NT2/D1 (cell line): ENCODE measurements around the gene TGM6.

Experiments used
- DNase-seq: peaks from one replicate; pipeline ENCODE4 v3.0.0-alpha.2; 2011; ENCODE audit warnings: low read depth, low spot score
- H3K27me3 ChIP-seq: 2 replicates; pipeline ENCODE4 v1.6.0; 2011; ENCODE audit warnings: mild to moderate bottlenecking; ENCODE audit not compliant: insufficient read length, insufficient read depth
- H3K36me3 ChIP-seq: 2 replicates; pipeline ENCODE4 v1.6.1; 2011; ENCODE audit warnings: mild to moderate bottlenecking, low read length, mixed read lengths; ENCODE audit not compliant: insufficient read depth, insufficient read length
- H3K4me1 ChIP-seq: 2 replicates; pipeline ENCODE4 v1.5.1; 2011; ENCODE audit not compliant: insufficient read depth, insufficient read length
- H3K4me3 ChIP-seq: 2 replicates; pipeline ENCODE4 v1.5.1; 2011; ENCODE audit warnings: low read depth; ENCODE audit not compliant: insufficient read length
- H3K9ac ChIP-seq: 2 replicates; pipeline ENCODE4 v1.6.0; 2011; ENCODE audit warnings: low read depth; ENCODE audit not compliant: insufficient read length
- H3K9me3 ChIP-seq: 2 replicates; pipeline ENCODE4 v1.5.1; 2011; ENCODE audit warnings: mild to moderate bottlenecking, low read length; ENCODE audit not compliant: insufficient read depth
- SUZ12 ChIP-seq: IDR thresholded peaks from 2 replicates; pipeline ENCODE4 v1.6.1; 2011; ENCODE audit not compliant: insufficient read length, insufficient read depth; ENCODE audit errors: extremely low read depth
- YY1 ChIP-seq: IDR thresholded peaks from 2 replicates; pipeline ENCODE4 v1.6.1; 2011; ENCODE audit not compliant: insufficient read length, insufficient read depth
- ZNF274 ChIP-seq: IDR thresholded peaks from 2 replicates; pipeline ENCODE4 v1.6.1; 2011; ENCODE audit warnings: mild to moderate bottlenecking, low read depth, low read length

The TGM6 gene

GRCh38 chr20:2337142-2337541 is 43.6 kb upstream of the TGM6 start:
- TF ChIP-seq YY1 = no peak
- TF ChIP-seq ZNF274 = no peak
- no peak for TF ChIP-seq SUZ12
- no peaks in the 10 kb centered on the region for H3K9me3 ChIP-seq
- no peaks in the 10 kb centered on the region for H3K27me3 ChIP-seq
- H3K4me3 ChIP-seq = no peak overlapping the region
- H3K9ac ChIP-seq = no peak overlapping the region
- no peak for DNase-seq
- no peaks in the 10 kb centered on the region for H3K4me1 ChIP-seq
- H3K36me3 ChIP-seq = no peaks in the 10 kb centered on the region

- H3K27me3 ChIP-seq = no peaks in the 10 kb centered on the region
- H3K36me3 ChIP-seq = no peaks in the 10 kb centered on the region
- no peak overlapping the region for H3K9ac ChIP-seq
- no peaks in the 10 kb centered on the region for H3K4me1 ChIP-seq
- DNase-seq = no peak
- no peaks in the 10 kb centered on the region for H3K9me3 ChIP-seq
- TF ChIP-seq SUZ12 = no peak
- H3K4me3 ChIP-seq = no peak overlapping the region
Measured at GRCh38 chr20:2338411-2339066, 42.2 kb upstream of the TGM6 start.

GRCh38 chr20:2340136-2340535 is 40.6 kb upstream of the TGM6 start:
- Histone ChIP-seq H3K9me3 (no peaks in the 10 kb centered on the region), H3K27me3 (no peaks in the 10 kb centered on the region), H3K4me3 (no peak overlapping the region), H3K36me3 (no peaks in the 10 kb centered on the region), H3K9ac (no peak overlapping the region), H3K4me1 (no peaks in the 10 kb centered on the region)
- TF ChIP-seq SUZ12 (no peak), YY1 (no peak), ZNF274 (no peak)
- no peak for DNase-seq

- no peaks in the 10 kb centered on the region for H3K4me1 ChIP-seq
- H3K9ac ChIP-seq = no peak overlapping the region
- H3K4me3 ChIP-seq = no peak overlapping the region
- H3K36me3 ChIP-seq = no peaks in the 10 kb centered on the region
- DNase-seq = no peak
- no peaks in the 10 kb centered on the region for H3K9me3 ChIP-seq
- no peak for TF ChIP-seq ZNF274
- no peak for TF ChIP-seq SUZ12
- TF ChIP-seq YY1 = no peak
- no peaks in the 10 kb centered on the region for H3K27me3 ChIP-seq
Measured at GRCh38 chr20:2340823-2341222, 39.9 kb upstream of the TGM6 start.

GRCh38 chr20:2341336-2341735 is 39.4 kb upstream of the TGM6 start:
- TF ChIP-seq SUZ12 (no peak), YY1 (no peak), ZNF274 (no peak)
- H3K9ac ChIP-seq = no peak overlapping the region
- H3K4me1 ChIP-seq = no peaks in the 10 kb centered on the region
- H3K36me3 ChIP-seq = no peaks in the 10 kb centered on the region
- H3K4me3 ChIP-seq = no peak overlapping the region
- no peak for DNase-seq
- H3K9me3 ChIP-seq = no peaks in the 10 kb centered on the region
- no peaks in the 10 kb centered on the region for H3K27me3 ChIP-seq

- Histone ChIP-seq H3K4me3 (no peak overlapping the region), H3K36me3 (no peaks in the 10 kb centered on the region), H3K9me3 (no peaks in the 10 kb centered on the region; the same call in 1 of the 2 replicates), H3K27me3 (no peaks in the 10 kb centered on the region), H3K9ac (no peak overlapping the region), H3K4me1 (no peaks in the 10 kb centered on the region)
- DNase-seq = no peak
- no peak for TF ChIP-seq ZNF274
- TF ChIP-seq YY1 = no peak
- no peak for TF ChIP-seq SUZ12
Measured at GRCh38 chr20:2342243-2342642, 38.5 kb upstream of the TGM6 start.

GRCh38 chr20:2346188-2346587 is 34.5 kb upstream of the TGM6 start:
- H3K27me3 ChIP-seq = no peaks in the 10 kb centered on the region
- no peak overlapping the region for H3K9ac ChIP-seq
- H3K36me3 ChIP-seq = no peaks in the 10 kb centered on the region
- H3K4me1 ChIP-seq = peaks cover 2% of the 10 kb centered on the region
- DNase-seq = no peak
- TF ChIP-seq YY1 (no peak), ZNF274 (no peak), SUZ12 (no peak)
- no peaks in the 10 kb centered on the region; the same call in 1 of the 2 replicates for H3K9me3 ChIP-seq
- no peak overlapping the region for H3K4me3 ChIP-seq

- peaks cover 2% of the 10 kb centered on the region for H3K4me1 ChIP-seq
- H3K9me3 ChIP-seq = no peaks in the 10 kb centered on the region; the same call in 1 of the 2 replicates
- no peaks in the 10 kb centered on the region for H3K27me3 ChIP-seq
- DNase-seq = no peak
- TF ChIP-seq ZNF274 (no peak), YY1 (no peak), SUZ12 (no peak)
- H3K9ac ChIP-seq = no peak overlapping the region
- no peaks in the 10 kb centered on the region for H3K36me3 ChIP-seq
- H3K4me3 ChIP-seq = no peak overlapping the region
Measured at GRCh38 chr20:2348336-2348735, 32.4 kb upstream of the TGM6 start.
